ENCODE data around the gene TACO1. TPM values are rescaled to one million over a fixed set of nuclear protein-coding genes. Genes with fewer than 3 reads are reported as not detected.
A peak's percentile ranks its signal among the peaks of the same experiment; 100 is the strongest.

Gene TACO1
- total RNA-seq, 1 donor from 2014 or later = 16.1 TPM

DNA sequence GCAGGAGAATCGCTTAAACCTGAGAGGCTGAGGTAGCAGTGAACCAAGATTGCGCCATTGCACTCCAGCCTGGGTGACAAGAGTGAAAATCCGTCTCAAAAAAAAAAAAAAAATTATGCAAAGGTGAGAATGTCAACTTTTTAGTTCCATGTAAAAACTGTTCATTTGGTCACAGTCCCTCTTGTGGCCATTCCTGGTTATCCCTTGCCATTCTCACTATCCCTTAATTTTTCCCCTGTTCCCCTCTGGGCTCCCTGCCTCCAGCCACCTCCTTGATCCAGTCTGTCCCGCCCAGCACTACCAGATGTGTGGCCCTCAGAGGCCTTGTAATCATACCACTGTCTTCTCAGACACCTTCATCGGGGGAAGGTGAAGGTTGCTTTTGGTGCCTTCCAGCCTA lies 27.1 kb upstream of the TACO1 start:
- Histone ChIP-seq H3K36me3 (peaks cover 13% of the 10 kb centered on the region), H3K4me1 (peaks cover 3% of the 10 kb centered on the region), H3K27ac (no peak overlapping the region), H3K27me3 (no peaks in the 10 kb centered on the region), H3K9me3 (no peaks in the 10 kb centered on the region), H3K4me3 (no peak overlapping the region)
- no peak for ATAC-seq
- DNase-seq = no peak
- intact Hi-C loops (cut with DNase I) = no loop called here
- TF ChIP-seq, protein P1, sequence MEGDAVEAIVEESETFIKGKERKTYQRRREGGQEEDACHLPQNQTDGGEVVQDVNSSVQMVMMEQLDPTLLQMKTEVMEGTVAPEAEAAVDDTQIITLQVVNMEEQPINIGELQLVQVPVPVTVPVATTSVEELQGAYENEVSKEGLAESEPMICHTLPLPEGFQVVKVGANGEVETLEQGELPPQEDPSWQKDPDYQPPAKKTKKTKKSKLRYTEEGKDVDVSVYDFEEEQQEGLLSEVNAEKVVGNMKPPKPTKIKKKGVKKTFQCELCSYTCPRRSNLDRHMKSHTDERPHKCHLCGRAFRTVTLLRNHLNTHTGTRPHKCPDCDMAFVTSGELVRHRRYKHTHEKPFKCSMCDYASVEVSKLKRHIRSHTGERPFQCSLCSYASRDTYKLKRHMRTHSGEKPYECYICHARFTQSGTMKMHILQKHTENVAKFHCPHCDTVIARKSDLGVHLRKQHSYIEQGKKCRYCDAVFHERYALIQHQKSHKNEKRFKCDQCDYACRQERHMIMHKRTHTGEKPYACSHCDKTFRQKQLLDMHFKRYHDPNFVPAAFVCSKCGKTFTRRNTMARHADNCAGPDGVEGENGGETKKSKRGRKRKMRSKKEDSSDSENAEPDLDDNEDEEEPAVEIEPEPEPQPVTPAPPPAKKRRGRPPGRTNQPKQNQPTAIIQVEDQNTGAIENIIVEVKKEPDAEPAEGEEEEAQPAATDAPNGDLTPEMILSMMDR (IDR thresholded peaks at IDR 0.05) = peak; percentile 14

DNA sequence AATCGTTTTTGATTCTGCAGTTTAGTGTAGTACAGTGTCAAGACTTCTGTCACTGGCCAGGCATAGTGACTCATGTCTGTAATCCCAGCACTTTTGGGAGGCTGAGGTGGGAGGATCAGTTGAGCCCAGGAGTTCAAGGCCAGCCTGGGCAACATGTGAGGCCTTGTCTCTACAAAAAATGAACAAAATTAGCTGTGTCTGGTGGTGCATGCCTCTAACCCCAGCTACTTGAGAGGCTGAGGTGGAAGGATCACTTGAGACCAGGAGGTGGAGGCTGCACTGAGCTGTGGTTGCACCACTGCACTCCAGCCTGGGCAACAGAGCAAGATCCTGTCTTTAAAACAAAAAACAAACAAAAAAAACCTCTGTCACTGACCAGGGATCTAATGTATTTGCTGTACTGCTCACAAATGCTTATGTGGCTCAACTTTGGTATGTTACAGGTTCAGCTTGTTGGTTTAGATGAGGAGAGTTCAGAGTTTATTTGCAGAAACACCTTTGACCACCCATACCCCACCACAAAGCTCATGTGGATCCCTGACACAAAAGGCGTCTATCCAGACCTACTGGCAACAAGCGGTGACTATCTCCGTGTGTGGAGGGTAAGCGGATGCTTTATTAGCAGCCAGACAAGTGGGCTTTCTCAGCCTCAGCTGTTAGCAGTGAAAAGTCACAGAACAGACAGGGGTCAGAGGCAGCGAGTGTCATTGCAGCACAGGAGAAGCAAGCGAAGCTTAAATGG lies 22.5 kb upstream of the TACO1 start:
- DNase-seq = no peak
- Histone ChIP-seq H3K9me3 (no peaks in the 10 kb centered on the region), H3K27me3 (no peaks in the 10 kb centered on the region), H3K4me3 (no peak overlapping the region), H3K27ac (no peak overlapping the region), H3K4me1 (no peaks in the 10 kb centered on the region), H3K36me3 (peaks cover 46% of the 10 kb centered on the region)
- intact Hi-C loops (cut with DNase I) = no loop called here
- TF ChIP-seq, protein P1 (IDR thresholded peaks at IDR 0.05) = no peak
- ATAC-seq = no peak

DNA sequence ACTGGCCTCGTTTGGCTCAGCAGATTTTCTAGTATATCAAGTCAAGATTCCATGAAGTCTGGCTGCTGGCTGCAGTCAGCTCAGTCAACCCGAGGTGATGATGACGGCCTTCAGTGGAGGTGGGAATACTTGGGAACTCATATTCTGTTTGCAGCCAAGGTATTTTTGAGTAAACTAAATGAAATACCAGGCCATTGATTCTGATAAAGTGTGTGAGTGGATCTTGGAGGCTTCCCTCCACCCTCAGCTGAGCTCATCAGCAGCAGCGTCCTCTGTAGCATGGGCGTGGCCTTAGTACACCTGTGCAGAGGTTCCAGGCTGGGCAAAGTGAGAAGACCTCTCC lies 22.0 kb upstream of the TACO1 start:
- no peaks in the 10 kb centered on the region for H3K27me3 ChIP-seq
- H3K36me3 ChIP-seq = peaks cover 52% of the 10 kb centered on the region
- no peaks in the 10 kb centered on the region for H3K9me3 ChIP-seq
- TF ChIP-seq, protein P1 (IDR thresholded peaks at IDR 0.05) = no peak
- ATAC-seq (no peak), DNase-seq (no peak)
- no peak overlapping the region for H3K27ac ChIP-seq
- intact Hi-C loops (cut with DNase I) = no loop called here
- no peaks in the 10 kb centered on the region for H3K4me1 ChIP-seq
- no peak overlapping the region for H3K4me3 ChIP-seq

DNA sequence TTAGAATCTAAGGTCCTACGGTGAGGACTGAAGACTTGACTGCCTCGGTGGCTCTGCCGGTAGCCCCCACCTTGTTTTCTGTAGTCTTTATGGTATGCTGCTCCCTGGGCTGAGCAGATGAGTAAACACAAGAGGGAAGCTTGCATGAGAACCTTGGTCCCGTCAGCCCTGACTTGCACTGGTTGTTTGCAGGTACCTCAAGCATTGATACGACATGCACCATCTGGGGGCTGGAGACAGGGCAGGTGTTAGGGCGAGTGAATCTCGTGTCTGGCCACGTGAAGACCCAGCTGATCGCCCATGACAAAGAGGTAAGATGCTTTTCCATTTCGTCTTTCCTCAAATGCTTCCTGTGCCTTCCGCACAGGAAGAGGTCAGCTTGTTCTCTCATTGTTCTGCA lies 21.1 kb upstream of the TACO1 start:
- intact Hi-C loops (cut with DNase I) = no loop called here
- DNase-seq = no peak
- Histone ChIP-seq H3K36me3 (peaks cover 61% of the 10 kb centered on the region), H3K4me1 (no peaks in the 10 kb centered on the region), H3K9me3 (no peaks in the 10 kb centered on the region), H3K27me3 (no peaks in the 10 kb centered on the region), H3K27ac (peak overlapping the region; percentile 51), H3K4me3 (no peak overlapping the region)
- ATAC-seq = no peak
- TF ChIP-seq, protein P1 (IDR thresholded peaks at IDR 0.05) = no peak

DNA sequence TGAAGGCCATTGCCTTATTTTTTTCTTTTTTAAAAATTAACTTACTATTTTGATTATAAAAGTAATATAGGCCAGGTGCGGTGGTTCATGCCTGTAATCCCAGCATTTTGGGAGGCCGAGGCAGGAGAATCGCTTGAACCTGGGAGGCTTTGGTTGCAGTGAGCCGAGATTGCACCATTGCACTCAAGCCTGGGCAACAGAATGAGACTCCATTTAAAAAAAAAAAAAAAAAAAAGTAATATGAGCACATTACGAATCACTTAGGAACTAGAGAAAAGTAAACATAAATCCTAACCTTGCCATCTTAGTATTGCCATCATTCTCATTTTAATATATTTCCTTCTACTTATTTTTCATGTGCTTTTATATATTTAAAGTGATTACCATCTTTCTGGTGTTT lies 12.9 kb upstream of the TACO1 start:
- H3K36me3 ChIP-seq = peaks cover 92% of the 10 kb centered on the region

More for the DNA sequence above, 12.9 kb upstream of the TACO1 start:
- Histone ChIP-seq H3K4me1 (no peaks in the 10 kb centered on the region), H3K27ac (no peak overlapping the region), H3K27me3 (no peaks in the 10 kb centered on the region), H3K4me3 (no peak overlapping the region), H3K9me3 (no peaks in the 10 kb centered on the region)
- TF ChIP-seq, protein P1 (IDR thresholded peaks at IDR 0.05) = no peak
- DNase-seq (no peak), ATAC-seq (no peak)
- intact Hi-C loops (cut with DNase I) = no loop called here
